ENCODE measurements around the gene TAP2.

- TF ChIP-seq CTCF (IDR thresholded peaks at IDR 0.05 in 4 of 5, conservative IDR thresholded peaks at IDR 0.05 in 1 of 5), result no peak
- no peak for TF ChIP-seq POLR2A (IDR thresholded peaks at IDR 0.05)
Observed at GRCh38 chr6:32799740-32800139, 38.8 kb downstream of the TAP2 start.
